ENCODE measurements around the gene APLF. TPM values are rescaled to one million over a fixed set of nuclear protein-coding genes. Genes with fewer than 3 reads are reported as not detected.

Gene APLF
- total and polyA plus RNA-seq, 2 of the 8 experiments (the other 6 are each of a cell fraction or from before 2014, with no cell fraction given) = 4.4 to 7.3 TPM

GRCh38 chr2:68453761-68454360 lies 13.5 kb upstream of the APLF start (continued):
- no peak for TF ChIP-seq RXRA (IDR thresholded peaks at IDR 0.05; ENCODE audit: insufficient read depth, low read depth, low read length)
- TF ChIP-seq SIRT6 (IDR thresholded peaks at IDR 0.05; ENCODE audit: low read length) = no peak
- TF ChIP-seq SIX5 (IDR thresholded peaks at IDR 0.05; ENCODE audit: low read depth, low read length) = no peak
- no peak for TF ChIP-seq TBP (IDR thresholded peaks at IDR 0.05; ENCODE audit: low read depth, low read length)
- TF ChIP-seq CBX5 (IDR thresholded peaks at IDR 0.05; ENCODE audit: low read depth, low read length) = no peak
- TF ChIP-seq SP1 (IDR thresholded peaks at IDR 0.05; ENCODE audit: low read depth, low read length) = no peak
- no peak for TF ChIP-seq KDM4A (IDR thresholded peaks at IDR 0.05; ENCODE audit: low read depth, low read length, severe bottlenecking)
